ENCODE data around the gene PLD6. TPM values are rescaled to one million over a fixed set of nuclear protein-coding genes. Genes with fewer than 3 reads are reported as not detected.
"Not testable (repeated sequence)": the region's sequence is repeated elsewhere in the genome, so short reads cannot be mapped to it uniquely, and the experiment has no call there.

PLD6 gene
- total and polyA plus RNA-seq, 2 donors = 1.9 to 3.8 TPM

DNA sequence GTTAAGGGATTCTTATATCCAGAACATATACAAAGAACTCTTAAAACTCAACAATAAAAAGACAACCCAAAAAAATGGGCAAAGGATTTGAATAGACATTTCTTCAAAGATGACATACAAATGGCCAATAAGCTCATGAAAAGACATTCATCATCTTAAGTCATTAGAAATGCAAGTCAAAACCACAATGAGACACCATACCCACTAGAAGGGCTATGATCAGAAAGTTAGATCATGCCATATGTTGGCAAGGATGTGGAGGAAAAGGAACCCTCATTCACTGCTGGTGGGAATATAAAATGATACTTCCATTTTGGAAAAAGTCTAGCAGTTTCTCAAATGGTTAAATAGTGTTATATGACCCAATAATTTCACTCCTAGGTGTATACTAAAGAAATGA lies 9.4 kb downstream of the PLD6 start:
- DNase-seq (ENCODE audit: low read depth in 6 of 9, low spot score in 9 of 9) = no peak
- H3K4me1 ChIP-seq (ENCODE audit: control insufficient read depth in 2 of 2, insufficient read depth in 2 of 2, low read length in 2 of 2) = no peaks in the 10 kb centered on the region
- H3K27ac ChIP-seq (ENCODE audit: low read depth in 1 of 2, low read length in 1 of 2) = no peak overlapping the region
- no peaks in the 10 kb centered on the region for H3K36me3 ChIP-seq (ENCODE audit: control insufficient read depth in 2 of 2, insufficient read depth in 2 of 2, low read length in 1 of 2)
- no peak overlapping the region for H3K4me3 ChIP-seq (ENCODE audit: low read length in 2 of 2)
- H3K27me3 ChIP-seq (ENCODE audit: control insufficient read depth in 2 of 2, insufficient read depth in 1 of 2, low read length in 1 of 2) = no peaks in the 10 kb centered on the region
- no peaks in the 10 kb centered on the region for H3K9me3 ChIP-seq (ENCODE audit: control insufficient read depth in 2 of 2, insufficient read depth in 1 of 2, low read length in 1 of 2)

DNA sequence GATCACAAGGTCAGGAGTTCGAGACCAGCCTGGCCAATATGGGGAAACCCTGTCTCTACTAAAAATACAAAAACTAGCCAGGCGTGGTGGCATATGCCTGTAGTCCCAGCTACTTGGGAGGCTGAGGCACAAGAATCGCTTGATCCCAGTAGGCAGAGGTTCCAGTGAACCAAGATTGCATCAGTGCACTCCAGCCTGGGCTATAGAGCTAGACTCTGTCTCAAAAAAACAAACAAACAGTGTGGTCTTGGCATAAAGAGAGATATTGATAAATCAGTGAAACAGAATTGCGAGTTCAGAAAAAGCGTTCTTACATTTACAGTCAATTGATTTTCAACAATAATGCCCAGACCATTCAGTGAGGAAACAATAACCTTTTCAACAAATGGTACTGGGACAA lies 10.7 kb downstream of the PLD6 start:
- H3K27me3 ChIP-seq (ENCODE audit: control insufficient read depth in 2 of 2, insufficient read depth in 1 of 2, low read length in 1 of 2); H3K9me3 ChIP-seq (ENCODE audit: control insufficient read depth in 2 of 2, insufficient read depth in 1 of 2, low read length in 1 of 2); H3K4me3 ChIP-seq (ENCODE audit: low read length in 2 of 2); H3K4me1 ChIP-seq (ENCODE audit: control insufficient read depth in 2 of 2, insufficient read depth in 2 of 2, low read length in 2 of 2); H3K36me3 ChIP-seq (ENCODE audit: control insufficient read depth in 2 of 2, insufficient read depth in 2 of 2, low read length in 1 of 2); DNase-seq (ENCODE audit: low read depth in 6 of 9, low spot score in 9 of 9); H3K27ac ChIP-seq (ENCODE audit: low read depth in 1 of 2, low read length in 1 of 2): not testable (repeated sequence)
- 99% methylated on average over 5 of the region's 5 CpGs for WGBS

DNA sequence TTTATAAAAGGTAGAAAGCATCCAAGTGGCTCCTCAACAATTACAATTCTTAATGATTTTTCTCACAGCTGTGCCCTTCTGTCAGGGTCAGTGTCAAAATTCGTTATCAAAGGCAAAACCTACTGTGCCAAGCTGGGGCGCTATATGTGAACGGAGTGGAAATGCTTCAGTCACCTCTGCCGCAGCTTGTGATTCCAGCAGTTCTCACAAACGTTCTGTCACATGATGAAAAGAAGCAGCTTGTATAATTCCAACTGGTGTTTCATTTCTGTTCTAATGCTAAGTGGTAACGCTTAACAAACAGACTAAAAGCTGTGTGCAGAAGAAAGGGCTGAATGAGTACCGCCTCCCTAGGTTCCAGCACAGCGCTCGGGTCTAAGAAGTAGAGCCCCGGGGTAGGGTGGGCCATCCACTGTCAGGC lies 14.2 kb downstream of the PLD6 start:
- peaks cover 8 to 18% of the 10 kb centered on the region in 2 donors for H3K36me3 ChIP-seq (ENCODE audit: control insufficient read depth in 2 of 2, insufficient read depth in 2 of 2, low read length in 1 of 2)
- WGBS = 91% methylated on average over 10 of the region's 10 CpGs
- no peaks in the 10 kb centered on the region for H3K27me3 ChIP-seq (ENCODE audit: control insufficient read depth in 2 of 2, insufficient read depth in 1 of 2, low read length in 1 of 2)
- no peak overlapping the region for H3K4me3 ChIP-seq (ENCODE audit: low read length in 2 of 2)
- peaks cover 0 to 4% of the 10 kb centered on the region in 2 donors for H3K4me1 ChIP-seq (ENCODE audit: control insufficient read depth in 2 of 2, insufficient read depth in 2 of 2, low read length in 2 of 2)
- no peak overlapping the region for H3K27ac ChIP-seq (ENCODE audit: low read depth in 1 of 2, low read length in 1 of 2)
- H3K9me3 ChIP-seq (ENCODE audit: control insufficient read depth in 2 of 2, insufficient read depth in 1 of 2, low read length in 1 of 2) = no peaks in the 10 kb centered on the region
- no peak for DNase-seq (ENCODE audit: low read depth in 6 of 9, low spot score in 9 of 9)

DNA sequence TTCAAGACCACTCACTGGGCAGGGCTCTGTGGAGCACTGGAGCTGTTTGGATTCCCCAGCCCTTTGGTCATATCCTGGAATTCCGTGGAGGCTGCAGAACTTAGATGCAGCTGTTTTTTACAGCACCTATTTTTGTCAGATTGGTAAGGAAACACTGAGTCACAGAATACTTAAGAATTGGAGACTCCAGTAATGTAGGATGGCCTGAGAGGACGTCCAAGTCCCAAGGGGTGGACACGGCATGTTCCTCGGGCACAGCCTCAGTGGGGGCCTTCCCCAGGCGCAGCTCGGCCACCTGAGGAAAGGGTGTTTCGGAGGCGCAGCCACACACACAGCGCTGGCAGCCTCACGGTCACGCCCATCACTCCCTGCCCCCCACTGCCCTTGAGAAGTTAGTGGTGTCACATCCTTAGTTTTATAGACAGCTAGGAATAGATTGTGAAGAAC lies 14.8 kb downstream of the PLD6 start:
- no peaks in the 10 kb centered on the region for H3K9me3 ChIP-seq (ENCODE audit: control insufficient read depth in 2 of 2, insufficient read depth in 1 of 2, low read length in 1 of 2)
- H3K36me3 ChIP-seq (ENCODE audit: control insufficient read depth in 2 of 2, insufficient read depth in 2 of 2, low read length in 1 of 2) = peaks cover 8 to 18% of the 10 kb centered on the region in 2 donors
- H3K4me3 ChIP-seq (ENCODE audit: low read length in 2 of 2) = no peak overlapping the region
- peak overlapping the region in 1 of 2 donors; percentile 26 for H3K27ac ChIP-seq (ENCODE audit: low read depth in 1 of 2, low read length in 1 of 2)
- DNase-seq (ENCODE audit: low read depth in 6 of 9, low spot score in 9 of 9) = no peak
- WGBS = 95% methylated on average over 11 of the region's 11 CpGs
- peaks cover 0 to 8% of the 10 kb centered on the region in 2 donors for H3K4me1 ChIP-seq (ENCODE audit: control insufficient read depth in 2 of 2, insufficient read depth in 2 of 2, low read length in 2 of 2)
- no peaks in the 10 kb centered on the region for H3K27me3 ChIP-seq (ENCODE audit: control insufficient read depth in 2 of 2, insufficient read depth in 1 of 2, low read length in 1 of 2)

- Histone ChIP-seq H3K27ac (ENCODE audit: low read depth in 1 of 2, low read length in 1 of 2) (peak overlapping the region in 1 of 2 donors; percentile 25), H3K27me3 (ENCODE audit: control insufficient read depth in 2 of 2, insufficient read depth in 1 of 2, low read length in 1 of 2) (no peaks in the 10 kb centered on the region), H3K9me3 (ENCODE audit: control insufficient read depth in 2 of 2, insufficient read depth in 1 of 2, low read length in 1 of 2) (no peaks in the 10 kb centered on the region), H3K4me3 (ENCODE audit: low read length in 2 of 2) (no peak overlapping the region), H3K36me3 (ENCODE audit: control insufficient read depth in 2 of 2, insufficient read depth in 2 of 2, low read length in 1 of 2) (peaks cover 8 to 21% of the 10 kb centered on the region in 2 donors), H3K4me1 (ENCODE audit: control insufficient read depth in 2 of 2, insufficient read depth in 2 of 2, low read length in 2 of 2) (peaks cover 0 to 8% of the 10 kb centered on the region in 2 donors)
- DNase-seq (ENCODE audit: low read depth in 6 of 9, low spot score in 9 of 9) = no peak
- WGBS = 94% methylated on average over 7 of the region's 7 CpGs
These were observed 15.9 kb downstream of the PLD6 start for GRCh38 chr17:17190188-17190587.

GRCh38 chr17:17189559-17189958 lies 16.6 kb downstream of the PLD6 start:
- H3K36me3 ChIP-seq (ENCODE audit: control insufficient read depth in 2 of 2, insufficient read depth in 2 of 2, low read length in 1 of 2) = peaks cover 10 to 23% of the 10 kb centered on the region in 2 donors
- DNase-seq (ENCODE audit: low read depth in 6 of 9, low spot score in 9 of 9) = no peak
- WGBS = 64% methylated on average over 4 of the region's 4 CpGs
- no peak overlapping the region for H3K27ac ChIP-seq (ENCODE audit: low read depth in 1 of 2, low read length in 1 of 2)
- no peak overlapping the region for H3K4me3 ChIP-seq (ENCODE audit: low read length in 2 of 2)
- no peaks in the 10 kb centered on the region for H3K27me3 ChIP-seq (ENCODE audit: control insufficient read depth in 2 of 2, insufficient read depth in 1 of 2, low read length in 1 of 2)
- H3K9me3 ChIP-seq (ENCODE audit: control insufficient read depth in 2 of 2, insufficient read depth in 1 of 2, low read length in 1 of 2) = no peaks in the 10 kb centered on the region
- H3K4me1 ChIP-seq (ENCODE audit: control insufficient read depth in 2 of 2, insufficient read depth in 2 of 2, low read length in 2 of 2) = peaks cover 3 to 11% of the 10 kb centered on the region in 2 donors

DNA sequence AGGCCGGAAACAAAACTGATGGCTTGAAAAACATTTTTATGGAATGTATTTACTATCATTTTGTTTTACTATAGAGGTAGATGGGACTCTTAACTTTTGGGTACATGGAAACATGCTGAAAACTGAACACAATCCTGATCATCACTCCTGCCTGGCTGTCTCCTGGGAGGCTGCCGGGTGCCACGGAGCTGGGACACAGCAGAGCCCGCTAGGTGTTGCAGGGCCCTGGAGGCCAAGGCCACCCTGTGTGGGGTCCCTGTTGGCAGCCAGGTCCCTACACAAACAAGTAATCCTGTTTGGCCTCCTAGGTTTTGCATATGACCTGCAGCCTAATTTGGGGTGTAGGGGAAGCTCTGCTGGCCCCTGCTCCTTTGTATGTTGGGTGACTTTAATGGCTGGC lies 17.5 kb downstream of the PLD6 start:
- Histone ChIP-seq H3K36me3 (ENCODE audit: control insufficient read depth in 2 of 2, insufficient read depth in 2 of 2, low read length in 1 of 2) (peaks cover 19 to 33% of the 10 kb centered on the region in 2 donors), H3K27me3 (ENCODE audit: control insufficient read depth in 2 of 2, insufficient read depth in 1 of 2, low read length in 1 of 2) (no peaks in the 10 kb centered on the region), H3K4me1 (ENCODE audit: control insufficient read depth in 2 of 2, insufficient read depth in 2 of 2, low read length in 2 of 2) (peaks cover 8 to 18% of the 10 kb centered on the region in 2 donors), H3K9me3 (ENCODE audit: control insufficient read depth in 2 of 2, insufficient read depth in 1 of 2, low read length in 1 of 2) (no peaks in the 10 kb centered on the region), H3K27ac (ENCODE audit: low read depth in 1 of 2, low read length in 1 of 2) (no peak overlapping the region), H3K4me3 (ENCODE audit: low read length in 2 of 2) (no peak overlapping the region)
- 98% methylated on average over 4 of the region's 4 CpGs for WGBS
- no peak for DNase-seq (ENCODE audit: low read depth in 6 of 9, low spot score in 9 of 9)

DNA sequence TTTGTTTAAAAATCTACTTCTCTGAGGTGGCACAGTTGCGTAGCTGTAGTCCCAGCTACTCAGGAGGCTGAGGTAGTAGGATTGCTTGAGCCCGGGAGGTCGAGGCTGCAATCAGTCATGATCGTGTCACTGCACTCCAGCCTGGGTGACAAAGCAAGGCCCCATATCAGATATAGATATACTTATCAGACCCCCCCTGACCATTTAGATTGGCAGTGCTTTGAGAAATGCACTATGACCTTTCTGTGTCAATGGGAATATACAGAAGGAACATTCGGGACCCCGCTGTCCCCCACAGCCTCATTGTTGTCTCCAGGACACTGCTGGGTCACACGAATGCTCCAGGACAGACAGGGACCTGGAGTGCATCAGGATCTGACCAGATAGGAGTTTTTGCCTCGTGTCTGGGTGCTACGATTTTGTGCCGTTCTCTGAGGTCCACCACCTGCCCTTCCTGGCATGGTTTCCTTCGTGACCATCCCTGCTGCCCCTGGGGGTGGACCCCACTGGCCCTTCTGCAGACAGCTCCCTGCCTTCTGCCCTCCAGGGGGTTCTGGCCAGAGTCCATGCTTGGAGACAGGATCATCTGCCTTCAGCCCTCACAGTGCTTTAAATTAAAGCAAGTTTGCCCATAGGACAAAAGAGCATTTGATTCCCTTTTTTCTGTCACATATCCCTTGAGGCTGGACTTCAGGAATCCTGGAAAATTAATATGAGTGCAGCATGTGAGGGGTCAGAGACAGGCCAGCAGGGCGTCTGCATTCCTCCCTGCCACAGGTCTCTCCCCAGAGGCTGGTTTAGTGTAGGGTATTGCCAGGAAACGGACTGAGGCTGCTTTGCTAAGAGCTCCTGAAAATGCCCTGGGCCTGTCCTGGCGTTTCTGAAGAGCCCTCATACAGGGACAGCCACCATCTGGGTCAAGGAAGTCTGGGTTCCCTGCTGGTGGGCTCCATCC lies 19.3 kb downstream of the PLD6 start:
- WGBS = 95% methylated on average over 14 of the region's 14 CpGs
- H3K27ac ChIP-seq (ENCODE audit: low read depth in 1 of 2, low read length in 1 of 2) = no peak overlapping the region
- DNase-seq (ENCODE audit: low read depth in 6 of 9, low spot score in 9 of 9) = no peak
- H3K9me3 ChIP-seq (ENCODE audit: control insufficient read depth in 2 of 2, insufficient read depth in 1 of 2, low read length in 1 of 2) = no peaks in the 10 kb centered on the region
- peaks cover 0 to 2% of the 10 kb centered on the region in 2 donors for H3K27me3 ChIP-seq (ENCODE audit: control insufficient read depth in 2 of 2, insufficient read depth in 1 of 2, low read length in 1 of 2)
- H3K4me3 ChIP-seq (ENCODE audit: low read length in 2 of 2) = no peak overlapping the region
- H3K36me3 ChIP-seq (ENCODE audit: control insufficient read depth in 2 of 2, insufficient read depth in 2 of 2, low read length in 1 of 2) = peaks cover 23 to 41% of the 10 kb centered on the region in 2 donors
- H3K4me1 ChIP-seq (ENCODE audit: control insufficient read depth in 2 of 2, insufficient read depth in 2 of 2, low read length in 2 of 2) = peaks cover 17 to 33% of the 10 kb centered on the region in 2 donors

- WGBS = 83% methylated on average over 3 of the region's 3 CpGs
- Histone ChIP-seq H3K9me3 (ENCODE audit: control insufficient read depth in 2 of 2, insufficient read depth in 1 of 2, low read length in 1 of 2) (no peaks in the 10 kb centered on the region), H3K36me3 (ENCODE audit: control insufficient read depth in 2 of 2, insufficient read depth in 2 of 2, low read length in 1 of 2) (peaks cover 25 to 42% of the 10 kb centered on the region in 2 donors), H3K4me3 (ENCODE audit: low read length in 2 of 2) (no peak overlapping the region), H3K27ac (ENCODE audit: low read depth in 1 of 2, low read length in 1 of 2) (no peak overlapping the region), H3K27me3 (ENCODE audit: control insufficient read depth in 2 of 2, insufficient read depth in 1 of 2, low read length in 1 of 2) (peaks cover 0 to 2% of the 10 kb centered on the region in 2 donors), H3K4me1 (ENCODE audit: control insufficient read depth in 2 of 2, insufficient read depth in 2 of 2, low read length in 2 of 2) (peaks cover 20 to 41% of the 10 kb centered on the region in 2 donors)
- DNase-seq (ENCODE audit: low read depth in 6 of 9, low spot score in 9 of 9) = peak in 1 of 9 donors; percentile 18
These were observed 20.1 kb downstream of the PLD6 start for GRCh38 chr17:17186051-17186450.
